ENCODE results near the gene OPCML.

OPCML gene

GRCh38 chr11:133399855-133400625 is 132.3 kb downstream of the OPCML start:
- no peak overlapping the region for H3K27ac ChIP-seq
- TF ChIP-seq CTCF (conservative IDR thresholded peaks at IDR 0.05), result no peak

GRCh38 chr11:133399294-133399693 is 133.0 kb downstream of the OPCML start:
- TF ChIP-seq CTCF (conservative IDR thresholded peaks at IDR 0.05), result no peak
- no peak overlapping the region for H3K27ac ChIP-seq

GRCh38 chr11:133390803-133391202 is 141.5 kb downstream of the OPCML start:
- TF ChIP-seq CTCF (conservative IDR thresholded peaks at IDR 0.05), result no peak
- H3K27ac ChIP-seq, result no peak overlapping the region

- no peak for TF ChIP-seq CTCF (conservative IDR thresholded peaks at IDR 0.05)
- no peak overlapping the region for H3K27ac ChIP-seq
Observed at GRCh38 chr11:133388975-133389568, 143.2 kb downstream of the OPCML start.

GRCh38 chr11:133388260-133388659 is 144.0 kb downstream of the OPCML start:
- no peak for TF ChIP-seq CTCF (conservative IDR thresholded peaks at IDR 0.05)
- H3K27ac ChIP-seq, result no peak overlapping the region

- TF ChIP-seq CTCF (conservative IDR thresholded peaks at IDR 0.05), result no peak
- no peak overlapping the region for H3K27ac ChIP-seq
Observed at GRCh38 chr11:133386852-133387251, 145.4 kb downstream of the OPCML start.

GRCh38 chr11:133386262-133386661 is 146.0 kb downstream of the OPCML start:
- H3K27ac ChIP-seq, result no peak overlapping the region
- no peak for TF ChIP-seq CTCF (conservative IDR thresholded peaks at IDR 0.05)

Measured in VCaP (cell line).